GM12892 (cell line): ENCODE data around the gene SULT1A1. TPM values are rescaled to one million over a fixed set of nuclear protein-coding genes. Genes with fewer than 3 reads are reported as not detected.
"Not testable (repeated sequence)": the region's sequence is repeated elsewhere in the genome, so short reads cannot be mapped to it uniquely, and the experiment has no call there.

Experiments
- DNase-seq: peaks from one replicate; pipeline ENCODE4 v3.0.0; 2011; ENCODE audit not compliant: insufficient read length
- FAIRE-seq: peaks from 2 replicates; lab custom pipeline; 2011; peaks lifted over from hg19 to GRCh38; lab: Jason Lieb, UNC
- POLR2A ChIP-seq: IDR thresholded peaks from 2 replicates; pipeline ENCODE4 v1.6.1; 2011; ENCODE audit warnings: low read depth, low read length, control low read depth
- POLR2AphosphoS5 ChIP-seq: IDR thresholded peaks from 2 replicates; pipeline ENCODE4 v1.6.1; 2011; ENCODE audit warnings: low read depth, low read length, control low read depth
- TAF1 ChIP-seq: IDR thresholded peaks from 2 replicates; pipeline ENCODE4 v1.6.1; 2011; ENCODE audit warnings: low read depth, mild to moderate bottlenecking, control low read depth, low read length, borderline replicate concordance
- polyA plus RNA-seq: library from polyadenylated mRNA; unstranded; fragments of >200 nt; gene quantifications from one replicate; pipeline ENCODE4 v1.2.1, GENCODE V29; 2012; ENCODE audit warnings: missing spikeins, inconsistent platforms; ENCODE audit not compliant: missing spikeins

Gene SULT1A1
- polyA plus RNA-seq: 2.2 TPM

DNA sequence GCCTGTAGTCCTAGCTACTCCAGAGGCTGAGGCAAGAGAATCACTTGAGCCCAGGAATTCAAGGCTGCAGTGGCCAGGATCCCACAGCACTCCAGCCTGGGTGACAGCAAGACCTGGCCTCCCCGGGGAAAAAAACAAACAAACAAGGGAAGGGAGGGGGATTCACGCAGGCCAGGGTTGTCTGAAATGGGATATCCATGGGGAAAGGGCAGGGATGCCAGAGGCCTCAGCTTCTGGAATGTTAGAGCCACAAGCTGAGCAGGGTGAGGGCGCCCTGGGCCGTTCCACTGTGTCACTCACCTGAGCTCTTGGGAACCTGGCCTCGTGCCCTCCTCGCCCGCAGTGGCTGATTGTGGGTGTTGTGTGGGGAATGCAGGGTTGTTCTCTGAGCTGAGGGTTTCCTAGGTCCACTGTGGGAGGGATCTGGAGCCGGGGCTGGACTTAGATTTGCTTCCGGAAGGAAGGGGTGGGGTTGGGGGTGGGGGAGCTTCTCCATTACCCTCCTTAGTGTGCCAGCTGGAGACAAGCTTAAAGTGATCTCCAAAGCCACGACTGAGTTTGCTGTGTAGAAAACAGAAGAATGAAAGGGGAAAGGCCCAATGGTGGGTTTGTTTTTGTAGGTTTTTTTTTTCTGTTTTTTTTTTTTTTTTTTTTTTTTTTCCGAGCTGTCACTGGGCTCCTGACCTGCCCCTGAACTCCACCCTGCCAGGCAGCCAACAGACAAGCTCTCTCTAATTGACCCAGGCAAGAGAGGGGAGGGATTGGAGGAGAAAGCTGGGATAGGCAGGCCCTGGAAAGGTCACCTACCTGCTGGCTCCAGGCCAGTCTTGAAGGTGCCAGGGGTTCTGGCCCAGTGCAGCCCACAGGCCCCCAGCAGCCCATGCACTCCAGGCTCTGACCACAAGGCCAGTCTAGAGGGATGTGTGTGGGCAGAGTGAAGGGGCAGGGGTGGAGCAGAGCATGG is at the start of gene SULT1A1:
SULT1A1 (minus strand) TSS at position 414 of the 964 bp plus-strand sequence. CDS start 1,189 bp downstream, outside the sequence.
- TF ChIP-seq POLR2AphosphoS5 (no peak), TAF1 (no peak), POLR2A (no peak)
- FAIRE-seq (no peak), DNase-seq (no peak)

GRCh38 chr16:28639959-28640358 is 30.1 kb upstream of the SULT1A1 start:
- not testable (repeated sequence) for FAIRE-seq, DNase-seq

DNA sequence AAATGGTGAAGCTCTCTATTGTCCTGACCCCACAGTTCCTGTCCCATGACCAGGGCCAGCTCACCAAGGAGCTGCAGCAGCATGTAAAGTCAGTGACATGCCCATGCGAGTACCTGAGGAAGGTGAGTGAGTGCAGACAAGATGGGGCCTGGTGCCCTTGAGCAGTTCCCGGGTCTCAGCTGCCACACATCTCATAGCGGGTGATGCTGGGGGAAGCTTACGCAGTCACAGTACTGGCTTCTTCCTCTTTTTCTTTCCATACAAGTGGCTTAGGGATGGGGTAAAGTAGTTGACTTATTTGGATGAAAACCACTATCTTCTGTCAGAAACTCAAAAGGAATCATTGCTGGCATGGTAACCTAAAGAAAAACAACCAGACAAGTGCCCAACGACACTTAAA is 28.5 kb upstream of the SULT1A1 start:
- DNase-seq, FAIRE-seq: not testable (repeated sequence)

DNA sequence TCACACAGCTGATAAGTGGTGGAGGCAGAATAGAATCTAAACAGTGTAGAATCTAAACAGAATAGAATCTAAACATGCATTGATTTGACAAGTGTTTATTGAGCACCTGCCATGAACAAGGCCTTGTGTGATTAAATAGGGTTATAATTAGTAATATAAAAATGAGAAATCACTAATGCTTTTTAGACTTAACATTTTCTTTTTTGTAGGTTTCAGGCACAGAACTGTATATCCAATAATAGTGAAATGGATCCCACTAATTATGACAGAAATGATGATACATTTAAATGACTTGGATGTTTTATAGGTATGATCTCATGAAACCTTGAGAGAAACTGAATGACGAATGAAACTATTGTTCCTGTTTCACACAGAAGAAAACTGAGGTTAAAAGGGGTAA is 27.9 kb upstream of the SULT1A1 start, which contains the start of gene NPIPB8:
NPIPB8 (plus strand) TSS at position 301 of the 400 bp plus-strand sequence. CDS start 296 bp downstream, outside the sequence.
- FAIRE-seq: not testable (repeated sequence)

GRCh38 chr16:28636093-28636823 is 26.4 kb upstream of the SULT1A1 start:
- not testable (repeated sequence) for FAIRE-seq, DNase-seq

More for the DNA sequence above, 27.9 kb upstream of the SULT1A1 start, which contains the start of gene NPIPB8:
- not testable (repeated sequence) for DNase-seq

GRCh38 chr16:28630905-28631304 is 21.1 kb upstream of the SULT1A1 start:
- DNase-seq, FAIRE-seq: not testable (repeated sequence)

- FAIRE-seq: peak; percentile 74
- TF ChIP-seq POLR2A (no peak), POLR2AphosphoS5 (no peak), TAF1 (no peak)
- DNase-seq: peak; percentile 49
These were observed 13.4 kb upstream of the SULT1A1 start for GRCh38 chr16:28623172-28623711.

- DNase-seq, FAIRE-seq: not testable (repeated sequence)
These were observed 12.8 kb upstream of the SULT1A1 start for GRCh38 chr16:28622532-28623171.

GRCh38 chr16:28621481-28622155 is 11.8 kb upstream of the SULT1A1 start:
- FAIRE-seq: no peak
- TF ChIP-seq POLR2A: no peak
- TF ChIP-seq POLR2AphosphoS5: no peak
- no peak for TF ChIP-seq TAF1
- no peak for DNase-seq

DNA sequence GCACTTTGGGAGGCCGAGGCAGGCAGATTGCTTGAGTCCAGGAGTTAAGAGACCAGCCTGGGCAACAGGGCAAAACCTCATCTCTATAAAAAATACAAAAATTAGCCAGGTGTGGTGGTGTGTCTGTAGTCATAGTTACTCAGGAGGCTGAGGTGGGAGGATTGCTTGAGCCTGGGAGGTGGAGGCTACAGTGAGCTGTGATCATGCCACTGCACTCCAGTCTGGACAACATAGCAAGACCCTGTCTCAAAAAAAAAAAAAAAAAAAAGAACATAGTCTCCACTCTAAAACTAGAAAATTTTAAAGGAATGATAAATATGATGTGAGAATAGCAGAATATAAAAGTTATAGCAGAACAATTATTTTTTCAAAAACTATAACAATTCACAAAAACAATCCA is 10.5 kb upstream of the SULT1A1 start:
- DNase-seq, FAIRE-seq: not testable (repeated sequence)

DNA sequence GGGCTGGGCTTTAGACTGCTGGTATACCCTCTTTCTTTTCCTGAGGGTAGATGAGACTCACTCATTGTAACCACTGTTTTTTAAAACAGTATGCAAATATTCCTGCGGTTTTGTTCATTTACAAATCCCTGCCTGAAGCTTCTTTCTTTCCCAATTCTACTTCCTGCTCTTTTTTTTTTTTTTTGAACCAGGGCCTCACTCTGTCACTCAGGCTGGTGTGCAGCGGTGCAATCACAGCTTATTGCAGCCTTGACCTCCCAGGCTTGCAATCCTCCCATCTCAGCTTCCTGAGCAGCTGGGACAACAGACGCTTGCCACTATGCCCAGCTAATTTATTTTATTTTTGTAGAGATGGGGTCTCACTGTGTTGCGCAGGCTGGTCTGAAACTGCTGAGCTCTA is 8.0 kb upstream of the SULT1A1 start:
- TF ChIP-seq POLR2A: no peak
- no peak for TF ChIP-seq TAF1
- TF ChIP-seq POLR2AphosphoS5: no peak
- no peak for DNase-seq
- no peak for FAIRE-seq

DNA sequence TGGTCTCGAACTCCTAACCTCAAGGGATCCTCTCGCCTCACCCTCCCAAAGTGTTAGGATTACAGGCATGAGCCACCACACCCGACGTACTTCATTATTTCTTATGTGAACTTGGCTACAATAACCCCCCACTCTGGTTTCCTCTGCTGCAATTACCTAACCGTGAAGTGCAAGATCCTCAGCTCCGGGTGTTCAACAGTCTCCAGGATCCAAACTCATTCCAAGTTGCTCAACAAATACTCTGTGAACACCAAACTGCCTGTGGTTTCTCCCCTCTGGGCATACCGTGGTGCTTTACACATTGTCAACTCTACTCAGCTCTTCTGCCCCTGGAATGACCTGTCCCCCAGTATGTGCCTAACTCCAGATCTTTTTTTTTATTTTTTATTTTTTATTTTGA is 6.8 kb upstream of the SULT1A1 start:
- DNase-seq (no peak), FAIRE-seq (no peak)
- TF ChIP-seq POLR2A (no peak), POLR2AphosphoS5 (no peak), TAF1 (no peak)

GRCh38 chr16:28616224-28616577 is 6.4 kb upstream of the SULT1A1 start:
- not testable (repeated sequence) for DNase-seq, FAIRE-seq

GRCh38 chr16:28615486-28616223 is 5.8 kb upstream of the SULT1A1 start:
- not testable (repeated sequence) for FAIRE-seq, DNase-seq

DNA sequence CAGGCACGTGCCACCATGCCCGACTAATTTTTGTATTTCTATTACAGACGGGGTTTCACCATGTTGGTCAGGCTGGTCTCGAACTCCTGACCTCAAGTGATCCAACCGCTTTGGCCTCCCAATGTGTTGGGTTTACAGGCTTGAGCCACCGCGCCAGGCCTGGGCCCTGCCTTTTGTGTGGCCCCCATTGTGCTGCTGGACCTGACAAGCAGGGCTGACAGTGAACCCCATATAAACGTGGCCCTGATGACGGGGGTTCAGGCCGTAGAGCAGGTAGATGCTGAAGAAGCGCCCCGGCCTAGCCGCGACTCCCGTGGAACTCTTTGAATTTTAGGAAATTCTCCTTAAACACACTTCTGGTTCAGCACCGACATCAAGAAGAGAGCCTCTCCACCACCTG is 4.7 kb upstream of the SULT1A1 start:
- FAIRE-seq, DNase-seq: not testable (repeated sequence)

GRCh38 chr16:28613912-28614311 is 4.1 kb upstream of the SULT1A1 start:
- DNase-seq, FAIRE-seq: not testable (repeated sequence)
